Stimulated activated CD4-positive, alpha-beta T cell treated with anti-CD3 and anti-CD28 coated beads, Interleukin-1b, Interleukin-23, amount 100 ng/mL, for 1 hour (primary cell): Measurements from ENCODE around the gene SLC22A7.
A peak's percentile ranks its signal among the peaks of the same experiment; 100 is the strongest.

ENCODE experiments used
- DNase-seq, 2 donors: peaks; one replicate each; pipeline ENCODE4 v3.0.0-alpha.2; 2020; ENCODE audit warnings: low read depth in 2 of 2

Gene SLC22A7

GRCh38 chr6:43265564-43265963 lies 32.5 kb upstream of the SLC22A7 start:
- DNase-seq: no peak

- no peak for DNase-seq
Measured at GRCh38 chr6:43267619-43268354, 30.3 kb upstream of the SLC22A7 start.

- no peak for DNase-seq
Measured at GRCh38 chr6:43268355-43268700, 29.7 kb upstream of the SLC22A7 start.

GRCh38 chr6:43268782-43269272 lies 29.2 kb upstream of the SLC22A7 start:
- DNase-seq: no peak

GRCh38 chr6:43269273-43270007 lies 28.6 kb upstream of the SLC22A7 start:
- peak in 1 of 2 donors; percentile 21 for DNase-seq

- no peak for DNase-seq
Measured at GRCh38 chr6:43271103-43271815, 26.8 kb upstream of the SLC22A7 start.

- DNase-seq: no peak
Measured at GRCh38 chr6:43271944-43272343, 26.1 kb upstream of the SLC22A7 start.

- no peak for DNase-seq
Measured at GRCh38 chr6:43273707-43274106, 24.4 kb upstream of the SLC22A7 start.

- DNase-seq: no peak
Measured at GRCh38 chr6:43274127-43274915, 23.7 kb upstream of the SLC22A7 start.

- peak in 1 of 2 donors; percentile 13 for DNase-seq
Measured at GRCh38 chr6:43274916-43275597, 23.0 kb upstream of the SLC22A7 start.

- DNase-seq: no peak
Measured at GRCh38 chr6:43275801-43276576, 22.1 kb upstream of the SLC22A7 start.

GRCh38 chr6:43276577-43277305 lies 21.3 kb upstream of the SLC22A7 start:
- DNase-seq: no peak

GRCh38 chr6:43277306-43277642 lies 20.8 kb upstream of the SLC22A7 start:
- no peak for DNase-seq

- no peak for DNase-seq
Measured at GRCh38 chr6:43277643-43278523, 20.2 kb upstream of the SLC22A7 start.

GRCh38 chr6:43278524-43279078 lies 19.5 kb upstream of the SLC22A7 start:
- DNase-seq: no peak

- no peak for DNase-seq
Measured at GRCh38 chr6:43280234-43280633, 17.8 kb upstream of the SLC22A7 start.

- no peak for DNase-seq
Measured at GRCh38 chr6:43282060-43282459, 16.0 kb upstream of the SLC22A7 start.
